T-helper 1 cell treated with Interleukin-12 subunit alpha and Interleukin-12 subunit beta and Interleukin-4 antibody, amounts not matched to agents 30 ng/mL and 1 ng/mL, for 36 hours (primary cell): ENCODE data around the gene DRD2. TPM values are rescaled to one million over a fixed set of nuclear protein-coding genes. Genes with fewer than 3 reads are reported as not detected.

Experiments used
- intact Hi-C: fragments of 100-400 bp; cut with micrococcal nuclease; formaldehyde crosslinking; loops from one replicate; pipeline ENCODE4 v1.15.1; 2024
- total RNA-seq: library from RNA; stranded (reverse); gene quantifications from 2 replicates; pipeline ENCODE4 v1.2.3, GENCODE V29; 2022

Gene DRD2
- total RNA-seq, 1 donor from 2014 or later: not detected

- intact Hi-C loops: no loop called here
Observed at GRCh38 chr11:113373981-113374560, 101.1 kb downstream of the DRD2 start.

- intact Hi-C loops: no loop called here
Observed at GRCh38 chr11:113373306-113373705, 101.9 kb downstream of the DRD2 start.

- intact Hi-C loops: no loop called here
Observed at GRCh38 chr11:113372309-113372708, 102.9 kb downstream of the DRD2 start.

- intact Hi-C loops: no loop called here
Observed at GRCh38 chr11:113370634-113371033, 104.6 kb downstream of the DRD2 start.

GRCh38 chr11:113369411-113369810 lies 105.8 kb downstream of the DRD2 start:
- intact Hi-C loops: no loop called here

GRCh38 chr11:113365895-113366294 lies 109.3 kb downstream of the DRD2 start:
- intact Hi-C loops: no loop called here

- intact Hi-C loops: no loop called here
Observed at GRCh38 chr11:113363996-113364641, 111.1 kb downstream of the DRD2 start.

GRCh38 chr11:113363406-113363805 lies 111.8 kb downstream of the DRD2 start:
- intact Hi-C loops: no loop called here

Other genes with a start within 250 kb of the DRD2 start
- 8.0 and 11.0 TPM in 2 replicates for gene TTC12, start 160.8 kb downstream of the DRD2 start, total RNA-seq
- gene ANKK1, start 87.6 kb downstream of the DRD2 start, total RNA-seq: 0.17 and 0.25 TPM in 2 replicates
- 0.49 and 1.2 TPM in 2 replicates for gene TMPRSS5, start 230.9 kb upstream of the DRD2 start, total RNA-seq